HG02938 (cell line): ENCODE data around the gene KRT78.
"Not testable (repeated sequence)": the region's sequence is repeated elsewhere in the genome, so short reads cannot be mapped to it uniquely, and the experiment has no call there.

ENCODE experiments used
- ATAC-seq: cut with Tn5 transposase; IDR thresholded peaks from one replicate; pipeline ENCODE4 v1.9.1; 2021; ENCODE audit warnings: mild to moderate bottlenecking, moderate library complexity; ENCODE audit not compliant: unreplicated experiment

KRT78 gene

DNA sequence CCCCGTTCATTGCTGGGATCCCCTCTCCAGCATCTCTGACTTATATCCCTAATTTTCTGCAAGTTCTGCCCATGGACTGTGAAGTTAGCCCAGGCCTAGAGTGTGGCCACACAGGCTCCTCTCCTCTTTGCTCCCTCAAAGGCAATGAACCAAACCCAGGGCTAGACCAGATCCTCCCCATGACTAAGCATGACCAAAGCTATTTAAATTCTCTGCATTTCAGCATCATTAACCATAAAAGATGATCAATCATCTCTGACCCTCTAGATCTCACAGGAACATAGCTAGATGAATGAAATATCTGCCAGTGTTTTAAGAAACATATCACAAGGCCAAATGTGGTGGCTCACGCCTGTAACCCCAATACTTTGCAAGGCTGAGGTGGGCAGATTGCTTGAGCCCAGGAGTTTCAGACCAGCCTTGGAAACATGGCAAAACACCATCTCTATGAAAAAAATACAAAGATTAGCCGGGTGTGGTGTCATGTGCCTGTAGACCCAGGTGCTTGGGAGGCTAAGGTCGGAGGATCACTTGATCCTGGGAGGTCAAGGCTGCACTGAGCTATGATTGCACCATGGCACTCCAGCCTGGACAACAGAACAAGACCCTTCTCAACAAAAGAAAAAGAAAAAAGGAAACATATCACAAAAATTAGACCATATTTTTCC is 50.7 kb downstream of the KRT78 start:
- ATAC-seq, result no peak

DNA sequence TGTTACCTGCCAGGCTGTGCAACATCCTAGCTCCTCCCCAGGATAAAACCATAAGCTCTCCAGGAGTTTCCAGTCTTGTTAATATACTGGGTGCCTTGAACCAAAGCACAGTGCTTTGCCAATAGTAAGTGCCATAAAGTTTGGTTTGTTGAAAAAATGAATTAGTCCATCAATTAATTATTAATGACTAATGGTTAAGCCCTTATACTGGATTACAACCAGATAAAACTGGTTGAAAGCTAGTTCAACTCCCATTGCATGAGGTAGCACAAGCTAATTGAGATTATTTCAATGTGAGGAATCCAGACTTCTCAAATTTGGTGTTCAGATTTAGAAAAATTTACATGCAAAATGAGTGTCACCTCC is 51.3 kb downstream of the KRT78 start:
- no peak for ATAC-seq

DNA sequence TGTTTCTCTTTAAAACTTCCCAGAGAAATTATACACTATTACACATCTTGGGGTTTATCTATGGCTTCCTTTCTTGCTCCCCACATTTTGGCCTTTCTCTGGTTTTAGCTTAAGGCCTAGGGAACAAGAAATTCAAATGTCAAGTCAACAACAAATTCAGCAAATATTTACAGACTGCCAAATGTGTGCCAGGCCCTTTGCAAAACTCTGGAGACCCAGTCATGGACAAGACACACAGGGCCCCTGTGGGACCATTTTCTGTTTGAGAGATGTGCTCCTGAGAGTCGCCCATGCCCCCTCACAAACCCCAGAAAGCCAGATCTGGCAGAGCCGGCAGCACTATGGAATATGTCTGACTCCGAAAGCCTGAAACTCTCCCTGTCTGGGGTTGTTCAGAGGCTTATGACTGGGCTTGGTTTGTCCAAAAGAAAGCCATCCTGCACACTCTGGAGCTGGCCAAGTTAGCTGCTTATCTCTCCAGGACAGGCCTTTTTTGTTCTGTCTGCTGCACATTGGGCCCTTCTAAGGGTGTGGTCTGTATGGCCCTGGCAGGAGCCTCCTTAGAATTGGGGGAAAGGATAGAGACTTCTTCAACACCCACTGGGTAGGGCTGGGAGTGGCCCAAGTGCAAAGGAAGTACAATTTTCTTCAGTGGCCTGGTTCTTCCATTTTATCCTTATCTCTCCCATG is 51.8 kb downstream of the KRT78 start:
- ATAC-seq, result no peak

DNA sequence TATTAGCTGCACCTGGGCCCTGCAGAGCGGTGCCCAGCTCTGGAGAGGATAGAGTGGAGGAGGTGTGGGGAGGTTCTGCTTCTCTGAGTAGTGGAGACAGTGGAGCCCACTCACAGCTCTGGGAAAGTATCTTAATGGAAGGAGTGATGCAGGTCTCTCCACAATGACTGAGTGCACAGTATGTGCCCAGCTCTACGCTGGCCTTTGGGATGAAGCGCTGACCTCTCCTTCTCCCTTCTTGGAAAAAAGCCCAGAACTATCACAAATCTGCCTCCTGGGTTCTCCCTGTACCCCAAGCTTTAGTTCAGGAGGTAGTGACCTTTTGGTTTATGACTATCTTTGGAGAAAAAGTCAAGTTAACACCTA is 52.4 kb downstream of the KRT78 start:
- no peak for ATAC-seq

DNA sequence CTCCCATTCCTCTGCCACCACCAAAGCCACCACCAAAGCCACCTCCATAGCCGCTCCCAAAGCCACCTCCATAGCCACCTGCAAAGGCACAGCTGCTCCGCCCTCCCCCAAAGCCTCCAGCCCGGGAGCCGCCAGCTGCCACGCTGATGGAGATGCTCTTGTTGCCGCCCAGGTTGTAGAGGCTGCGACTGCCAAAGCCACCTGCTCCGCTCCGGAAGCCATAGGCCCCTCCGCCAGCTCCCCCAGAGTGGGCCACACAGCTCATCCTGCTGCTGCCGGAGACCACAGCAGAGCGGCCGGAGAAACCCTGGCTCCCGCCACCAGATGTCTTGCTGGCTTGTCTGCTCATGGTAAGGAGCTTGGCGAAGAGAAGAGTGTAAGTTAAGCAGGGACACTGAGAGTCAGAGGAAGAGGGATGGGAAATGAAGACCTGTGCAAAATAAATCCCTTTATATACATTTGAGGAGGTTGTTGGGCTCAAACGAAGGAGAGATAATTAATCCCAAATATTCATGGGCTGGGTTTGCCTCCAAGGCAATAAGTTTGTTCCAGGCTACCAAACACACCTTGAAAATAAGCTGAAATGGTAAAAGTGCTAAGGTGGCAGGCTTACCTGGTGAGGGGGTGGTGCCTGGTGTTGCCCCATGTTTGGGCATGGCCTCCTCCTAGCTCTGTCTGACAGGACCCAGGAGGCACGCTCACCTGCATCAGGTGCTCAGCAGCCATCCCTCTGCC is 52.9 kb downstream of the KRT78 start, which contains the start of gene KRT3:
KRT3 (minus strand) TSS at position 424 of the 735 bp plus-strand sequence; CDS start at position 349, 75 bp downstream.
- ATAC-seq, result no peak

DNA sequence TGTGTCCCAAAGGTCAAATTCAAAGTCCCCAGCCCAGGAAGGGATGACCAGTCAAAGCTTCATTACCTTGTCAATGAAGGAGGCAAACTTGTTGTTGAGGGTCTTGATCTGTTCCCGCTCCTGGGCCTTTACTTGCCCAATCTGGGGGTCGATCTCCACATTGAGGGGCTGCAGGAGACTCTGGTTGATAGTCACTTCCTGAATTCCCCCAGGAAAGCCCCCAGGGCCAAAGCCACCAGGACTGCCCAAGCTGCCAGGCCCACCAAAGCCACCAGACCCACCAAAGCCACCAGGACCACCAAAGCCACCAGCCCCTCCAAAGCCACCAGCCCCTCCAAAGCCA is 53.5 kb downstream of the KRT78 start:
- ATAC-seq, result not testable (repeated sequence)

DNA sequence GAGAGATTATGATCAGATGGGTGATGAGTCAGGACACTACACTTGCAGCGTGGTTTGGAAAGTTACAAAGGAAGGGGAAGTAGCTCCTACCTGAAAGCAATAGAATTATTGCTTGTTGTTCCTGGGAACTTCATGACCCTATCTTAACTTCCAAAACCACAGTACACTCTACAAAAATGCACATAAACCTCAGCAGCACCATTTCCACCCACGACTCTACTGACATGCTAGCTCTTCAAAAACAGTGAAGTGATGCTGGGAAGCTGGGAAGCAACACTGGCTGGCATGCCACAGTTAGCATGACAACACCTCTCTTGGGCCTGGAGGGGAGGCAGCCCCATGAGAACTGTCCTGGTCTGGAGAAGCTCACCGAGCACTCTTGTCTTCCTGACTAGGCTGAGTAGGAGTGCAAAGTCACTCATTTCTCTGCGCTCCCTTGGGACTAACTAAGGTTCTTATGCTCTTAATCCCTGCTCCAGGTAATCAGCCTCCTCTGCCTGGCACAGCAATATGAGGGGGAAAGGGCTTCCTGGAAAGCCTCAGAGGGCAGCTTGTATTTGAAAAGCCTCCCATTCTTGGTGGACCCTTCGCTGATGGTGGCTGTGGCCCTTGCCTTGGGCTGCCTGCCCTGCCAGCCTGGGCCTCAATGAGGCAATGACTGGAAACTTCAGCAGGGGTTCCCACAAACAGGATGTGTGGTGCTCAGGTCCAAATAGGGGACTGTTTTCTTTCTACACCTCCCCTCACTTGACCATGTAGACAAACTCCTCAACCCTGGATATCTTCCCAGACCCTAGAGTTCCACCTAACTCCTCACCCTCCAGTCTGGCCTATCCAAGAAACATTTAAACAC is 54.1 kb downstream of the KRT78 start:
- ATAC-seq, result no peak

DNA sequence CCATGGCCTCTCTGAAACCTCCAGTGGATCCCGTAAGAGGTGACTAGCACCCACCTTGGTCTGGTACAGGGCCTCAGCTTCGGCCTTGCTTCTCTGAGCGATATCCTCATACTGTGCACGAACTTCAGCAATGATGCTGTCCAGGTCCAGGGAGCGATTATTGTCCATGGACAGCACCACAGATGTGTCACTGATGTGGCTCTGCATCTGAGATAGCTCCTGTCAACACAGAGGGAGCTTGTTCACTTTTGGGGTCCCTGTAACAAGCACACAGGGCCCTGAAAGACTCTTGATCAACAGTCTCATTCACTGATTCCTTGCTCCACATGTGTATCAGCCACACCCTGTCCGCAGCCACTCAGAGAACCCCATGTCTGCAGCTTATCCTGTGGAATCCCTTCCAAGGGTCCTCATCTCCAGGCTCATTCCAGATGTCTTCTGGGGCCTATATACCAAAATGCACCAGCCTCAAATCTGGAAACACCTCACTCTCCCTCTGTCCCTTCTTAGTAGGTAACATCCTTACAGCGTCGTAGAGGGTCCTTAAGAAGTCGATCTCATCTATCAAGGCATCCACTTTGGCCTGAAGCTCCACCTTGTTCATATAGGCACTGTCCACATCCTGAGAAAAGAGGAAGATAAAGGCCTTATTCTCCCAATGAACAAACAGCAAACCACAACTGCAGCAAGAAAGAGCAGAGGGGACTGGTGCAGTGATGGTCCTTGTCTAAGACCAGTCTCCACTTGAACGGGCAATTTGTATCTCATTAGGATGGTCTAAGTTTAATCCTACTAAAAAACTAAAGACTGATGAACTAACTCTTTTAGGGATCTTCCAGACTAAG is 56.4 kb downstream of the KRT78 start:
- no peak for ATAC-seq

DNA sequence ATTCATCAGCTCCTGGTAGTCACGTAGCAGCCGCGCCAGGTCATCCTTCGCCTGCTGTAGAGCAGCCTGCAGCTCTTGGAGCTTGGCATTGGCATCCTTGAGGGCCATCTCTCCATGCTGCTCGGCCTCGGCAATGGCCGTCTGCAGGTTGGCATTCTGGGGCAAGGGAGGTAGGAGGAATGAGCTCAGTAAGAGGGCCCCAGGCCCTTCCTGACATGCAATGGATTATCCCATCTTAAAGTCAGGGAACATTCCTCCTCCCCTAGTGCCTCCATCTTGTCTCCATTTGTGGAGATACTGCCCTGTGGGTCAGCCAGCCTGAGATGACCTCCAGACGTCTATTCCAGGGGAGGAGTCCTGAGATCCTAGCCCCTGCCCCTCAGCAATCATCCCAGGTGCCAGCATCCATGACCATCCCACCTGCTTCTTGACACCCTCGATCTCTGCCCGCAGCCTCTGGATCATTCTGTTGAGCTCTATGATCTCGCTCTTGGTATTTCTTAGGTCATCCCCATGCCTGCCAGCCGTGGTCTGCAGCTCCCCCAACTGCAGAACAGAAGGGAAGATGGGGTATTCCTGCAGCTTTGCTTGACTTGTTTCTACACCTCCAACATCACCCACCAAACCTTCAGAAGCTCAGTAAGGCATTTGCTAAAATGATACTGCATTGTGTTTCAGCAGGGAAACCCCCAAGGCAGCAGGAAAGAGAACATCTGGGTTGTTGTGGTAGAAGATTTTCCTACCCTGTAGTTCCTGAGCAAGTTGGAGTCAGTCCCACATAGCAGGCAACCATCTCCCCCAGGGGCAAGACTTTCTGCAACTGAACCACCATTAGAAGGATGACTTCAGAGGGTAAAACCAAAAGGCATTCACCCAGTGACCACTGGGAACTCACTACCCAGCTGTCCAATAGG is 57.3 kb downstream of the KRT78 start:
- no peak for ATAC-seq

DNA sequence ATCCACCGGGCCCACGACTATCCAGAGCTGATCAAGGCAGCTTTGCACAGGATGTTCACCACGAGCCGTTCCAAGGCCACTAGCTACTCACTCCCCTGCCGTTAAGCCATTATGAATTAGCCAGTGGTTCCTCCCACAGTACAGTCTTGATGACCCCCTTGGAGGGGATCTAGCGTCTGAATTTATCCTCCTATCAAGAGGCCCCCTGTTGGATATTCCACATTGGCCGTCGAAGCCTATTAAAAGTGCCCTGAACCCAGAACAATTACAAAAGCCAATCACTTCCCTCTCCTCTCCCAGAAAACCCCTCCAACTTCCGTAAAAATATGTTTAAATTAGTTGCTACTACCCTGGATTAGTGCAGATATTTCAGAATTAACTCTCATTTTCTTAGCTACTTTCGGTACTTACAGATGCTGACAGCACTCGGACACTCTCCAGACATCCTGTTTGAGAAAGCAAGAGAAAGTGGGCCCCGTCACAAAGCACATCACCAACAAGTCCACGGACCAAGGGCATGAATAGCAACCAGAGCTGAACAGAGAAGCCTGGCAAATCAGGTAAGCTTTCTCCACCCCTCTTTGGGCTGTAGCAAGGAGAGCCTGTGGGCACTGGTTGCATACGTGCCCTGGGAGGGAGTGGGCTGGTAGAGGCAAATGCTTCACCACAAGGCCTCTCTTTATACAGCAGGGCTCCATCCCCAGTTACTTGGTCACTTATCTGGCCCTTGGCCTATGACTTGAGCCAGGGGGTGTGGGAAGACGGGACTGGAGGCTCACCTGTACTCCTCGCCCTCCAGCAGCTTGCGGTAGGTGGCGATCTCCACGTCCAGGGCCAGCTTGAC is 58.1 kb downstream of the KRT78 start:
- ATAC-seq, result no peak

DNA sequence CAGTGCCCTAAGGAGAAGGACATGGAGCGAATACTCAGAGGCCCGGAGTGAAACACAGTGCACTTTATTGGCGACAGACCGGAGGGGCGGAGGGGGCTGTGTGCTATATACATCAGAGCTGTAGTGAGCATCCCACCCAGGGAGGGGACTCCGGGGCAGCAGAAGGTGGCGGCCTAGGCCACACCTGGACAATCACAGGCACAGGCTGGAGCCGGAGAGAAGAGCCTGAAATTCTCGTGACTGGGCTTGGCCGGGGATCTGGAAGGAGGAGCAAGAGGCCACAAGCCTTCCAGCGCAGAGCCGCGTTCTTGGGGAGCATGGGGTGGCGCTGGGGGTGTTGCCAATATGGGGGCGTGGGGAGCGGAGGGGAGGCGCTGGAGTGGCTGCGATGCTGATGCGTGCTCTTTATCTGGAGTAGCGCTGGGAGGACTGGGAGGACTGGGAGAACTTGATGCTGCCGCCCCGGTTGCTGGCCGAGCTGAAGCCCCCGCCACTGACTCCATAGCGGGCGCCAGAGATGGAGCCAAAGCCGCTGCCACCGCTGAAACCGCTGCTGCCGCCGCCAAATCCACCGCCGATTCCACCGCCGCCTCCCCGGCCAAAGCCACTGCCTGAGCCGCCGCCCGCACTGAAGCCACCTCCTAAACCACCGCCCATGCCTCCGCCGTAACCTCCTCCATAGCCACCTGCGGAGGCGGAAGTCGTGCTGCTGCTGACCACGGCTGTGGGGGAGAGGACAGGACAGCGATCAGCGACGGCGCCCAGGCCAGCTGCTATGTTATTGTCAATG is 59.0 kb downstream of the KRT78 start:
- ATAC-seq, result no peak

DNA sequence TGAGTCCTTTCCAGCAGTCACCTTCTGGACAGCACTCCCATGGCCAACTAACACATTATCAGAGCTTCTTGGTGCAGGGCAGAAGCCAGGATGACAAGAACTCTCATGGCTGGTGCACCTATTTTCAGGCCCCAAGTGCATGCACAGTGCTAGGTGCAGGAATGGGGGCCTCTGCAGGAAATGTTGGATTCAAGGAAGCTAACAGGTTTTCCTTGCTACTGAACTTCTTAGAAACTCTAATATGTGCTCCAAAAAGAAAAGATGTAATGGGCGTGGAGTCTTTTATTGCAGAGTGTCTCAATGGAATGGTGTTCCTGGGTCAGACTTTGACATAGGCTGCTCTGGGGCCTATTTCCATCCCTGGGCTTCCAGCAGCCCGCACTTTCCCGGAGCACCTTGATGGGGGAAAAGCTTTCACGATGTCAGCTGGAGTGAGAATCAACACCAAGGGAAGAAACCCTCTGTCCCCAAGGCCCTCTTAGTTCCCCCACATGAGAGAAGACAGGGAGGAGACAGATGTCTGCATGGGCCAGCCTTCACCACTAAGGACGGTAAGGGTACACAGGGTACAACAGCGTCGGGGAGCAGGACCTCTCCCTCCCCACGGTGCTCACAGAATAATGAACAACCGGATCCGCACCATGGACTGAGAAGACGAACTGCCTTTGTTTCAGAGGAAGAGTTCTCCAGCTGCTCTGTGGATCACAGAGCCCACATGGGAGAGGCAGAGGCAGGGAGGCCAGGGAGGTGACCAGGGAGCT is 59.7 kb downstream of the KRT78 start:
- ATAC-seq, result no peak

DNA sequence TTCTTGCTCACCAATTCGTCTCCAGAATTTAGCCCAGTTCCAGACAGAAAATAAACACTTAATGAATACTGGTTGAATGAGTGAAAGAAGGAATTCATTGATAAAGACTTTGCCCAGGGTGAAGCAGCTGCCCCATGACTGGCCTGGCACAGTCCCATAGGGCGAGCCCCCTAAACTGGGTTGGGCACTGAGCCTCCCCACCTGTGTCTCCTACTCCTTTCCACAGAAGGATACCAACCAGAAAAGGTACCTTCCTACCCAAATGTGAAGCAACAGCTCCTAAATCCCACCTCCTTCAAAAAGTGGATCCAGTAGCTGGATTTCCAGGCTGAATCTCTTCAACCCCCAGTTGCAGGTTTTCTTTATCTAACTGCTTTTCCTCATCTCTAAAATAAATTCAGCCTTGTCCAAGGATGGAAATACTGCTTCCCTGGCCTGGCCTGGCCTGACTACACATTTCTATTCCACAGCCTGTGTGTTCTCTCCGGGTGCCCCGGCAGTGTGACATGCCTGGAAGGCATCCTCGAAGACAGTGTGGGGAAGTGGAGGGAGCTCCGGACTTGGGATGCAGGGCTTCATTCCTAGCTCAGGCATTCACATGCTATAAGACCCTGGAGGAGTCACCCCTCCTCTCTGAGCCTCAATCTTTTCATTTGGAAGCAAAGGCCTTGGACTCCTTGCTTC is 60.5 kb downstream of the KRT78 start:
- ATAC-seq, result no peak
